ENCODE data around the gene FLII. TPM values are rescaled to one million over a fixed set of nuclear protein-coding genes. Genes with fewer than 3 reads are reported as not detected.

The FLII gene
- total and polyA plus RNA-seq, 2 of the 8 experiments (the other 6 are each of a cell fraction or from before 2014, with no cell fraction given): 300 to 549 TPM

- TF ChIP-seq, protein P1, sequence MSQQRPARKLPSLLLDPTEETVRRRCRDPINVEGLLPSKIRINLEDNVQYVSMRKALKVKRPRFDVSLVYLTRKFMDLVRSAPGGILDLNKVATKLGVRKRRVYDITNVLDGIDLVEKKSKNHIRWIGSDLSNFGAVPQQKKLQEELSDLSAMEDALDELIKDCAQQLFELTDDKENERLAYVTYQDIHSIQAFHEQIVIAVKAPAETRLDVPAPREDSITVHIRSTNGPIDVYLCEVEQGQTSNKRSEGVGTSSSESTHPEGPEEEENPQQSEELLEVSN (IDR thresholded peaks at IDR 0.05): no peak
Observed at GRCh38 chr17:18229254-18229653, 29.3 kb downstream of the FLII start (continued).
